ENCODE data around the gene ABCA13.

The ABCA13 gene

DNA sequence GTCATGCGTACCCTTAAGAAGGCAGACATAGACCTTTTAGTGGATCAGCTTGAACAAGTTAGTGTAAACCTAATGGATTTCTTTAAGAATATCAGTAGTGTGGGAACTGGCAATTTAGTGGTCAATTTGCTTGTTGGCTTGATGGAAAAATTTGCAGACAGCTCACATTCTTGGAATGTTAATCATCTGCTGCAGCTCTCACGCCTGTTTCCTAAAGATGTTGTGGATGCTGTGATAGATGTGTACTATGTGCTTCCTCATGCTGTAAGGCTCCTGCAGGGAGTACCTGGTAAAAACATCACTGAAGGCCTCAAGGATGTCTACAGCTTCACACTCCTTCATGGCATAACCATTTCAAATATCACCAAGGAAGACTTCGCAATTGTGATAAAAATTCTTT lies 103.4 kb downstream of the ABCA13 start:
- H3K27ac ChIP-seq (ENCODE audit: low read length): no peak overlapping the region

DNA sequence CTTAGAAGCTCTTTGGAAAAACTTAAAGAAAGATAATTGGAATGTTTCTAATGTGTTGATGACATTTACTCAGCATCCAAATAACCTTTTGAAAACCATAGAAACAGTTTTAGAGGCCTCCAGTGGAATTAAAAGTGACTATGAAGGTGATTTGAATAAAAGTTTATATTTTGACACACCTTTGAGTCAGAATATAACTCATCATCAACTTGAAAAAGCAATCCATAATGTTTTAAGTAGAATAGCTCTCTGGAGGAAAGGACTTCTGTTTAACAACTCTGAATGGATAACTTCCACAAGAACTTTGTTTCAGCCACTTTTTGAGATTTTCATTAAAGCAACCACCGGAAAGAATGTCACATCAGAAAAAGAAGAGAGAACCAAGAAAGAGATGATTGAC lies 108.2 kb downstream of the ABCA13 start:
- Histone ChIP-seq H3K27ac (ENCODE audit: low read length) (no peak overlapping the region), H3K4me3 (ENCODE audit: low read depth in 1 of 2, low read length in 2 of 2) (no peak overlapping the region), H3K9me3 (ENCODE audit: control insufficient read depth in 1 of 2, low read length in 2 of 2) (no peaks in the 10 kb centered on the region), H3K27me3 (ENCODE audit: low read depth, low read length) (no peaks in the 10 kb centered on the region), H3K4me1 (ENCODE audit: control insufficient read depth in 1 of 2, insufficient read depth in 2 of 2, low read length in 2 of 2) (no peaks in the 10 kb centered on the region), H3K36me3 (ENCODE audit: control insufficient read depth in 1 of 2, insufficient read depth in 2 of 2, low read length in 2 of 2) (no peaks in the 10 kb centered on the region)

More for the DNA sequence above, 103.4 kb downstream of the ABCA13 start:
- H3K36me3 ChIP-seq (ENCODE audit: control insufficient read depth in 1 of 2, insufficient read depth in 2 of 2, low read length in 2 of 2): no peaks in the 10 kb centered on the region
- H3K4me3 ChIP-seq (ENCODE audit: low read depth in 1 of 2, low read length in 2 of 2): no peak overlapping the region
- no peaks in the 10 kb centered on the region for H3K27me3 ChIP-seq (ENCODE audit: low read depth, low read length)
- H3K9me3 ChIP-seq (ENCODE audit: control insufficient read depth in 1 of 2, low read length in 2 of 2): no peaks in the 10 kb centered on the region
- H3K4me1 ChIP-seq (ENCODE audit: control insufficient read depth in 1 of 2, insufficient read depth in 2 of 2, low read length in 2 of 2): no peaks in the 10 kb centered on the region

DNA sequence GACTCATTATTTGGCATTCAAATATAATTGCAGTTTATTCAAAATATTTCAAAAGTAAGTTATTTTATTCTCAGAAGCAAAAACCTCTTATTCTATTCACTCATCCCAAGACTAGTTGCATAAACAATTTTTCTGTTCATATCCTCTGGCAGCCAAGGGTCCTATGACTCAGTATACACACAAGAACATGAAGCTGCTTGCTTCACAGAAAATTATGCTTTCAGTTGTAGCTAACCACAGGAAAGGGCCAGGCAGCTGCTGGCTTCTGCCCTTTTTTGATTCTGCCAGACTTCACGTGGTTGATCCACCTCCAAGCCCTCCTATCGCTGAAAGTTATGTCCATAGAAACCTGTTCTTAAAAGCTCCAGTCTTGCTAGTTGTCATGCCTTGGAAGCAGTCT lies 108.8 kb downstream of the ABCA13 start:
- no peaks in the 10 kb centered on the region for H3K27me3 ChIP-seq (ENCODE audit: low read depth, low read length)
- H3K4me3 ChIP-seq (ENCODE audit: low read depth in 1 of 2, low read length in 2 of 2): no peak overlapping the region
- no peaks in the 10 kb centered on the region for H3K4me1 ChIP-seq (ENCODE audit: control insufficient read depth in 1 of 2, insufficient read depth in 2 of 2, low read length in 2 of 2)
- no peaks in the 10 kb centered on the region for H3K9me3 ChIP-seq (ENCODE audit: control insufficient read depth in 1 of 2, low read length in 2 of 2)
- no peak overlapping the region for H3K27ac ChIP-seq (ENCODE audit: low read length)
- H3K36me3 ChIP-seq (ENCODE audit: control insufficient read depth in 1 of 2, insufficient read depth in 2 of 2, low read length in 2 of 2): no peaks in the 10 kb centered on the region

DNA sequence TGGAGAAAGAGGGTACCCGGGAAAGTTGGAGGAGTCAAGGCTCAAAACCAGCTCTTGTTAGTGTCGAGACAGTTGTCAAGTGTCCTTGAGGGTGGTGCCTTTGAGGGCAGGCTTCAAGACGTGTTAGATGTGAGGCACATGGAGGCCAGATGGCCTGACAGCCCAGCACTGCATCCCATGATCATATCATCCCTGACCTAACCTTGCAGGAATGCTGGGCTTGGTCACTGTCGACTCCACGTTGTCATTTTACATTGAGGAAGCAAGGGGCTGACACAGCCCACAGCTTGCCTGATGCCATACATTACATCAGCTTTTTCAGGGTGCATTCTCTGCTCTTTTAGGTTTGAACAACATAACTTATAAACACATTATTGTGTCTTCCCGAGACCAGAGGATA lies 114.1 kb downstream of the ABCA13 start:
- Histone ChIP-seq H3K36me3 (ENCODE audit: control insufficient read depth in 1 of 2, insufficient read depth in 2 of 2, low read length in 2 of 2) (no peaks in the 10 kb centered on the region), H3K27ac (ENCODE audit: low read length) (no peak overlapping the region), H3K4me1 (ENCODE audit: control insufficient read depth in 1 of 2, insufficient read depth in 2 of 2, low read length in 2 of 2) (no peaks in the 10 kb centered on the region), H3K4me3 (ENCODE audit: low read depth in 1 of 2, low read length in 2 of 2) (no peak overlapping the region), H3K9me3 (ENCODE audit: control insufficient read depth in 1 of 2, low read length in 2 of 2) (no peaks in the 10 kb centered on the region), H3K27me3 (ENCODE audit: low read depth, low read length) (no peaks in the 10 kb centered on the region)

DNA sequence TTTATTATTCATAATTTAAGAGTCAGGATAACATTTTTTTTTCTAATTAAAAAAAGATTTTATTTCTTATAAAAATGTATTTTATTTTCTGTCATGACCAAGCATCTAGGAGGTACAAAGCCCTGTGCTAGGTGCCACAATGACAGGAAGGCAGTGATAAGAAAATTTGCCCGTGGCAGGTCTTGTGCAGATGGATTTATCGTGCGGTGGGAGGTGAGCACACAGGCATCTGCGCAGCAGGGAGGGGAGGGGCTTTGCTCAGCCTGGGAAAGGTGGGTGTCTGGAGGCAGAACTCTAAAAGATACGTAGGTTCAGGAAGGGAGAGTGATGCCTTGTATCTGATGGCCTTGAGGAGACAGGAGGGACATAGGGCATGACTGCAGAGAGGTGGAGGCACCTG lies 115.6 kb downstream of the ABCA13 start:
- H3K4me1 ChIP-seq (ENCODE audit: control insufficient read depth in 1 of 2, insufficient read depth in 2 of 2, low read length in 2 of 2): no peaks in the 10 kb centered on the region
- H3K27me3 ChIP-seq (ENCODE audit: low read depth, low read length): no peaks in the 10 kb centered on the region
- no peaks in the 10 kb centered on the region for H3K9me3 ChIP-seq (ENCODE audit: control insufficient read depth in 1 of 2, low read length in 2 of 2)
- H3K36me3 ChIP-seq (ENCODE audit: control insufficient read depth in 1 of 2, insufficient read depth in 2 of 2, low read length in 2 of 2): no peaks in the 10 kb centered on the region
- H3K4me3 ChIP-seq (ENCODE audit: low read depth in 1 of 2, low read length in 2 of 2): no peak overlapping the region
- H3K27ac ChIP-seq (ENCODE audit: low read length): no peak overlapping the region

DNA sequence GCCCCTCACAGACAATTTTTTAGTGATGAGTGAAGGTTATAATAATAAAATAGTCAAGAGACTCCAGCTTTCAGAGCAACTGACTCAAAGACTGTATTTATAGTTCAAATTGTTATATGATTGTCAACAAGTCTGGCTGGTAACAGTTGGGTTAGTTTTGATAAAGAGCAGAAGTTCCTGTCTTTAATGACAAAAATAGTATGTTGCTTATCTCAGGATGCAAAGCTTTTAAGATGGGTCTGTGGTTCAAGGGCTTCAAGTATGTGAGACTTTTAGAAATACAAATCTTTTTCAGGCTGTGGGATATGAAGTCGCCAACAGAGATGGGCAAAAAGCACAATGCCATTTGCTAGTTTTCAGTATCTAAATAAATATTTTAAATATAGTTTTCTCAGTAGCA lies 118.4 kb downstream of the ABCA13 start:
- Histone ChIP-seq H3K4me1 (ENCODE audit: control insufficient read depth in 1 of 2, insufficient read depth in 2 of 2, low read length in 2 of 2) (no peaks in the 10 kb centered on the region), H3K27me3 (ENCODE audit: low read depth, low read length) (no peaks in the 10 kb centered on the region), H3K4me3 (ENCODE audit: low read depth in 1 of 2, low read length in 2 of 2) (no peak overlapping the region), H3K36me3 (ENCODE audit: control insufficient read depth in 1 of 2, insufficient read depth in 2 of 2, low read length in 2 of 2) (no peaks in the 10 kb centered on the region), H3K27ac (ENCODE audit: low read length) (no peak overlapping the region), H3K9me3 (ENCODE audit: control insufficient read depth in 1 of 2, low read length in 2 of 2) (no peaks in the 10 kb centered on the region)

DNA sequence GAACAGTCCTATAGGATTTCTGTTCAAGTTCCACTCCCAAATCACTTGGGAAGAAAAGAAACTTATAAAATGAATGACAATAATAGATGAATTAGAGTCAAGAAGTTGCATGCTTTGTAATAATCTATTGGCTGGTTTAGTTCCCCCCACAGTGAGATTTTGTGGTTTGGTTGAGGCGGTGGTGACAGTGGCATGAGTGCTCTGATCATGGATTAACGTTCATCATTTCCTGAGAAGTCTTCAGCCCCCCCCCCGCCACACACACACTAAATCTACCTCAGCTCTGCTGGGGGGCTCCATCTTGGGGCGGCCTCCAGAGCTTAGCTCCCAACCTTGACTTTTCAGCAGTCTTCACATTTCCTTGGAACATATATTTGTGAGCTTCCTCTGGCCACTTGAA lies 121.7 kb downstream of the ABCA13 start:
- Histone ChIP-seq H3K4me1 (ENCODE audit: control insufficient read depth in 1 of 2, insufficient read depth in 2 of 2, low read length in 2 of 2) (no peaks in the 10 kb centered on the region), H3K27me3 (ENCODE audit: low read depth, low read length) (no peaks in the 10 kb centered on the region), H3K36me3 (ENCODE audit: control insufficient read depth in 1 of 2, insufficient read depth in 2 of 2, low read length in 2 of 2) (no peaks in the 10 kb centered on the region), H3K4me3 (ENCODE audit: low read depth in 1 of 2, low read length in 2 of 2) (no peak overlapping the region), H3K9me3 (ENCODE audit: control insufficient read depth in 1 of 2, low read length in 2 of 2) (no peaks in the 10 kb centered on the region), H3K27ac (ENCODE audit: low read length) (no peak overlapping the region)

DNA sequence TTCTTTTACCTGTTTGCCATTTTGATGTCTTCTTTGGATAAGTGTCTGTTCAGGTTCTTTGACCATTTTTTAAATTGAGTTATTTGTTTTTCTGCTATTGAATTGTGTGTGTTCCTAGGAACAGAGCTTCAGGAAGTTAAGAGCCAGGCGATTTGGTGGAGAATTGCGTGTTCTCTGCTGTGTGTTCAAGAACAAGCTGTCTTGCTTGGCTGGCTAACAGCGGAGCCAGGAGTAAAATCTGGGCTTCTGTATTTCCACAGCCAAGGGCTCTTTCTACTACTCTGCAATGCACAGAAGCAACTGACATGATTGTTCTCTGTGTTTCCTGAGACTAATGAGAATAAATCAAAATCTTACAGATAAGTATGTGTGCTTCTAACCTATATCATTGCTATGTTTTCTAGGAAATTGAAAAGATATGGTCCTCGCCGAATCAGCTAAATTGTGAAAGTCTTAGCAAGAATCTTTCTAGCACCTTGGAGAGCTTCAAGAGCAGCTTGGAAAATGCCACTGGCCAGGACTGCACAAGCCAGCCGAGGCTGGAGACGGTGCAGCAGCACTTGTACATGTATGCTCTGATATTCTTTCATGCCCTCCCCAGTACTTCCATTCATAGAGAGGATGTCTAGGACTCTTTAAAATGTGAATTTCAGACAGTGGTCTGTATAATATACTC lies 124.2 kb downstream of the ABCA13 start:
- Histone ChIP-seq H3K4me1 (ENCODE audit: control insufficient read depth in 1 of 2, insufficient read depth in 2 of 2, low read length in 2 of 2) (no peaks in the 10 kb centered on the region), H3K9me3 (ENCODE audit: control insufficient read depth in 1 of 2, low read length in 2 of 2) (no peaks in the 10 kb centered on the region), H3K36me3 (ENCODE audit: control insufficient read depth in 1 of 2, insufficient read depth in 2 of 2, low read length in 2 of 2) (no peaks in the 10 kb centered on the region), H3K27ac (ENCODE audit: low read length) (no peak overlapping the region), H3K27me3 (ENCODE audit: low read depth, low read length) (no peaks in the 10 kb centered on the region), H3K4me3 (ENCODE audit: low read depth in 1 of 2, low read length in 2 of 2) (no peak overlapping the region)

DNA sequence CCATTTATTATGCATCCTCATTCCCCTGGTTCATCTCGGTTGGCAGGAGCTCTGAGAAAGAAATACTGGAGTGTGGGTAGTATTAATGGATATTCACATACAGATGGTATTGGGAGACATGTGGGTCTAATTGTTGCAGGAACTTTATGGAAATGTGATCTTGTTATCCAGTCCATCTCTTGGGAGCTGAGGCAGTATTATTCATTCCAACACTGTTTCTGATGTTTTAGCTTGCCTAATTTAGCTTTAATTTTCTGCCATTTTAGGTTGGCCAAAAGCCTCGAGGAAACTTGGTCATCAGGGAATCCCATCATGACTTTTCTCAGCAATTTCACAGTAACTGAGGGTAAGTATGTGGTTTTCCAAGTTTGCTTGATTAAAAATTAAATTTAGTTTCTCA lies 125.7 kb downstream of the ABCA13 start:
- H3K4me1 ChIP-seq (ENCODE audit: control insufficient read depth in 1 of 2, insufficient read depth in 2 of 2, low read length in 2 of 2): no peaks in the 10 kb centered on the region

DNA sequence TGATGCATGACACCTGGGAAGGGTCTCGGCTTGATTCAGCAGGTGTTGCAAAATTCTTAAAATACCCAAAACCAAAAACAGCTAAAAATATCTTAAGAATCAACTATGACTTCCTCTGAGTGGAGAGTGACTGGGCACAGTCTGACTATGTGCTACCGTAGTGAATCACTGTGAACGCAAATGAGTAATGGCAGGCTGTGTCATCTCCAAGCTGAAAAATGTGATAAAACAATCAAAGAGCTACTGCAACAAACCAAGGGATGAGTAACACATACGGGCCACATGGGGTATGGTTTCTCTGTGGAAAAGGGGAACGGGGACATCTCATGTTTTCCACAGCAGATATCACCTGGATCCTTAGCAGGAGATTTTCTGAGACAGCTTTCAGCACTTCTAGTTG lies 127.5 kb downstream of the ABCA13 start:
- Histone ChIP-seq H3K27ac (ENCODE audit: low read length) (no peak overlapping the region), H3K9me3 (ENCODE audit: control insufficient read depth in 1 of 2, low read length in 2 of 2) (no peaks in the 10 kb centered on the region), H3K36me3 (ENCODE audit: control insufficient read depth in 1 of 2, insufficient read depth in 2 of 2, low read length in 2 of 2) (no peaks in the 10 kb centered on the region), H3K4me3 (ENCODE audit: low read depth in 1 of 2, low read length in 2 of 2) (no peak overlapping the region), H3K27me3 (ENCODE audit: low read depth, low read length) (no peaks in the 10 kb centered on the region), H3K4me1 (ENCODE audit: control insufficient read depth in 1 of 2, insufficient read depth in 2 of 2, low read length in 2 of 2) (no peaks in the 10 kb centered on the region)

More for the DNA sequence above, 125.7 kb downstream of the ABCA13 start:
- Histone ChIP-seq H3K36me3 (ENCODE audit: control insufficient read depth in 1 of 2, insufficient read depth in 2 of 2, low read length in 2 of 2) (no peaks in the 10 kb centered on the region), H3K27me3 (ENCODE audit: low read depth, low read length) (no peaks in the 10 kb centered on the region), H3K27ac (ENCODE audit: low read length) (no peak overlapping the region), H3K9me3 (ENCODE audit: control insufficient read depth in 1 of 2, low read length in 2 of 2) (no peaks in the 10 kb centered on the region), H3K4me3 (ENCODE audit: low read depth in 1 of 2, low read length in 2 of 2) (no peak overlapping the region)

DNA sequence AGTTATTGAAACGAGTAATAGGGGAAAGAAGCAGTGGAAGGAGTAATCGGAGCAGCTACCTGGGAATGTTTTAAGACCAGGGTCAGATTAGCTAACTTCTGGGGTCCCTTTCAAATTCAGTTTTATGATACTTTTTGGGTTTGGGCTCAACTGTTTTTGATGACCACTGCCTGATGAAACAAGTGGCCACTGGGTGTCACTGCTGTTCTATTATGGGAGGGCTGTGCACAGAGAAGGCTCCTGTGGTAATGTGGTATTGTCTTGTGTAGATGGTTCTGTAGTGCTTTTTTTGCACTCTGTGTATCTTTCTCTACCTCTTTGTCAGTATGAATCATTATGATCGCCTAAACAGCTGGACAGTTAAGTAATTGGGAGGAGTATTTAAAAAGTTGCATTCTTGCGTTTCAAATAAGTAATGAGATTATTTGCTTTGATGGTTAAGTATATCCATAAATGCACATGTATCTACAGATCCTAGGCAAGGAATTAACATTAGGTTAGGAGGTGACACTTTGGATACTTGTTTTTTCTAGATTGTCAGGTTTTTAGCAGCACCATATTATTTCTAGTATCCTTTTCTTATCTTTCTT lies 128.4 kb downstream of the ABCA13 start:
- Histone ChIP-seq H3K36me3 (ENCODE audit: control insufficient read depth in 1 of 2, insufficient read depth in 2 of 2, low read length in 2 of 2) (no peaks in the 10 kb centered on the region), H3K4me1 (ENCODE audit: control insufficient read depth in 1 of 2, insufficient read depth in 2 of 2, low read length in 2 of 2) (no peaks in the 10 kb centered on the region), H3K9me3 (ENCODE audit: control insufficient read depth in 1 of 2, low read length in 2 of 2) (no peaks in the 10 kb centered on the region), H3K27me3 (ENCODE audit: low read depth, low read length) (no peaks in the 10 kb centered on the region), H3K27ac (ENCODE audit: low read length) (no peak overlapping the region), H3K4me3 (ENCODE audit: low read depth in 1 of 2, low read length in 2 of 2) (no peak overlapping the region)

DNA sequence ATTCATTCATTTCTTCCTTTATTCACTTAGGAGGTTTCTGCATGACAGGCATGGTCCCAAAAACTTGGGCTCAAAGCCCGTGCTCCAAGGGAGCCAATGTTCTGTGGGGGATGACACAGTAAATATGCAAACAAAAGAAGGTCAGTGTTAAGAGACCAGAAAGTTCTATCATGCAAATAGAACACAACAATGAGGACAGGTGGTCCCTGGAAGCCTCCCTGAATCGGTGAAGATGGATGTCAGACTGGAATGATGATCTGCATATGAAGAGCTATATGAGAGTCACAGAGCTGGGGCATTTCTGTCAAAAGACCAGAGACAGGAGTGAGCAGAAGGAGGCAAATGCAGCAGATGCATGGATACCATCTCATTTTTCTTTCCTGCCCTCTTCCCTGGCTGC lies 129.0 kb downstream of the ABCA13 start:
- Histone ChIP-seq H3K4me1 (ENCODE audit: control insufficient read depth in 1 of 2, insufficient read depth in 2 of 2, low read length in 2 of 2) (no peaks in the 10 kb centered on the region), H3K27ac (ENCODE audit: low read length) (no peak overlapping the region), H3K9me3 (ENCODE audit: control insufficient read depth in 1 of 2, low read length in 2 of 2) (no peaks in the 10 kb centered on the region), H3K36me3 (ENCODE audit: control insufficient read depth in 1 of 2, insufficient read depth in 2 of 2, low read length in 2 of 2) (no peaks in the 10 kb centered on the region), H3K4me3 (ENCODE audit: low read depth in 1 of 2, low read length in 2 of 2) (no peak overlapping the region), H3K27me3 (ENCODE audit: low read depth, low read length) (no peaks in the 10 kb centered on the region)
